ENCODE results near the gene CLDN20. TPM values are rescaled to one million over a fixed set of nuclear protein-coding genes. Genes with fewer than 3 reads are reported as not detected.
A peak's percentile ranks its signal among the peaks of the same experiment; 100 is the strongest.
"Not testable (repeated sequence)": the region's sequence is repeated elsewhere in the genome, so short reads cannot be mapped to it uniquely, and the experiment has no call there.

The CLDN20 gene
- polyA plus RNA-seq, 2 of the 4 experiments (the other 2 are of a cell fraction) = not detected

DNA sequence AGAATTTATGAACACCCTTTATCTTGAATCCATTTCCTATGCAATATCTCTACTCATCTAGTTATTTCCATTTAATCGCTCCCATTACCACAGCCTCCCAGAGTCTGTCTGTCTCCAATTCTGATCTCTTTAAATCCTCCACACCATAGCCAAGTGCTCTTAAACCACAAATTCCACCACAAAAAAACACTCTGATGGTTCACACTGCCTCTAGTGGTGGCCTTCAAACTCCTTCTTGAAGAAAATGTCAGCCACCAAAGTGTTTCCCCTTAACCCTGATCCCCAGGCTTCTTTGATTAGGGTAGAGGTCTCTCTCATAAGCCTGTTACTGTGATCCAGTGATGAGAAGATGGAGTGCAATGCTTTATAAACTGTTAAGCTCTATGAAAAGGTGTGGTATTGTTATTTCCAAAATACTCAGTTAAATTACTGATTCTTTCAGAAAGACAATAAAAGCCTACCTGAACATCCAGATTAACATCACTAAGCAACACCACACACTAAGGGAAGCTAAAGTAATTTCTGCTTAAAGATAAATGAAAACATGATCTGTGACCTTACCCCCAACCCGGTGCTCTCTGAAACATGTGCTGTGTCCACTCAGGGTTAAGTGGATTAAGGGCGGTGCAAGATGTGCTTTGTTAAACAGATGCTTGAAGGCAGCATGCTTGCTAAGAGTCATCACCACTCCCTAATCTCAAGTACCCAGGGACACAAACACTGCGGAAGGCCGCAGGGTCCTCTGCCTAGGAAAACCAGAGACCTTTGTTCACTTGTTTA lies 4.5 kb downstream of the CLDN20 start:
- ATAC-seq (peak in 1 of 2 experiments; percentile 59; a peak in 2 of 6 replicates), DNase-seq (ENCODE audit: low read depth in 1 of 2, low spot score in 1 of 2) (peak in 1 of 2 experiments; percentile 47)
- POLR2A ChIA-PET, H3K4me3 ChIP-seq, H3K9me3 ChIP-seq, H3K27ac ChIP-seq, FAIRE-seq, H3K4me1 ChIP-seq, H3K4me2 ChIP-seq: not testable (repeated sequence)
- WGBS (ENCODE audit: missing lambda C conversion rate) = 82% methylated on average over 4 of the region's 5 CpGs
- TF ChIP-seq RAD21 (conservative IDR thresholded peaks at IDR 0.05 in 1 of 2, IDR thresholded peaks at IDR 0.05 in 1 of 2) (peak in 1 of 2 experiments; percentile 37; a peak in 2 of 5 replicates), CTCF (IDR thresholded peaks at IDR 0.05) (peak; percentile 31; the same call in 2 of the 3 replicates)
- CTCF ChIA-PET = interaction anchor here (1.0 to 1.5 kb wide), 3 partner anchors 9 to 31 kb away, joined by 3 read pairs; no protein-coding TSS in a partner anchor

DNA sequence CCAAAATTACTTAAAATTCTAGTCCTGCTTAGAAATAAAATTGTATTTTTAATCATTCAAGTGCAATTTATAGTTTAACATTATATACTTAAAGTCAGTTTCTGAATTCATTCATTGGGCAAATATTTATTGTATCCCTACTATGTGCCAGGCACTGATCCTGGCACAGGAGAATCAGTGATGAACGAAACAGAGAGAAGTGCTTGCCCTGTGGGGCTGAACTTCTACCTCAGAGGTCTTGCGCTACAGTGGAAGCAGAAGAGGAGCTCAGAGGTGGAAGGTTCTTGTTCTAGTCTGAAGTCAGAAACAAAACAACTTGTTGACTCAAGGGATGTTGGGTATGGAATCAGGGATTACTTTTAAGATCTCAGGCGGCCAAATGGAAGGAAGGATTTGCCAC lies 6.0 kb downstream of the CLDN20 start:
- no peak overlapping the region for H3K27ac ChIP-seq
- peaks cover 17% of the 10 kb centered on the region for H3K4me1 ChIP-seq
- FAIRE-seq (no peak), ATAC-seq (no peak), DNase-seq (ENCODE audit: low read depth in 1 of 2, low spot score in 1 of 2) (no peak)
- ChIA-PET POLR2A (no interaction called here), CTCF (interaction anchor here (0.9 to 1.2 kb wide), 2 partner anchors 91 to 342 kb away, joined by 3 read pairs; no protein-coding TSS in a partner anchor)
- H3K4me2 ChIP-seq = no peak overlapping the region
- WGBS (ENCODE audit: missing lambda C conversion rate) = 58% methylated on average over 3 of the region's 3 CpGs
- no peak overlapping the region for H3K4me3 ChIP-seq
- TF ChIP-seq MYC (IDR thresholded peaks at IDR 0.05; ENCODE audit: borderline replicate concordance, low read length) (no peak), KDM1A (IDR thresholded peaks at IDR 0.05; ENCODE audit: low read depth) (no peak), CHD2 (IDR thresholded peaks at IDR 0.05; ENCODE audit: low read length, partially characterized antibody) (no peak), ESRRA (IDR thresholded peaks at IDR 0.05; ENCODE audit: borderline replicate concordance, low read length) (no peak), ZNF302 (CRISPR knock-in tag; IDR thresholded peaks at IDR 0.05) (no peak), ZC3H11A (IDR thresholded peaks at IDR 0.05) (no peak), EP300 (IDR thresholded peaks at IDR 0.05) (no peak), HOXB5 (CRISPR knock-in tag; IDR thresholded peaks at IDR 0.05) (no peak)
- H3K9me3 ChIP-seq = no peaks in the 10 kb centered on the region

DNA sequence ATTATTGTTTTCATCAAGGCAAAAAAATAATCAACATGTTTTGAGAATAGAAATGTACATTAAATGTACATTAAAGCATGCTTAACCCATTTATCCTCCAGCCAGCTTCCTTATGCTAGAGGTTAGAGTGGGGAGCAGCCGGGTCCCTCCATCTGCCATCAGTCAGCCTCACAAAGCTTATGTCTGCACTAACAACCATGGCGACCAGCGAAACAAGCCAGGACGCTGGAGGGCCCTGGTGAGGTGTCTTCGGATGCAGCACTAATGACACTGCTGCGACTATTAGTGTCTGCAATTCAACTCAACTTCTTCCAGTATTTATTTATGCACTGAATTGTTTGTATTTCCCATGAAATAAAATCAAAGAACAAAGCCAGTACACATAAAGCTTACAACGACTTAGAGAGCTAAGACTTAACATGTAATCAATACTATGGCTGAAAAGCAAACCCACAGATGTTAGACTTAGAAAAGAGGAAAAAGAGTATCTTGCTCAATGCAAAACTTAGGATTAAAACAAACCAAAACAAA lies 6.8 kb downstream of the CLDN20 start:
- ChIA-PET CTCF (interaction anchor here (0.9 kb wide), 1 partner anchor 92 kb away, joined by 3 read pairs; no protein-coding TSS in a partner anchor), POLR2A (no interaction called here)
- TF ChIP-seq ATOH8 (CRISPR knock-in tag; IDR thresholded peaks at IDR 0.05; ENCODE audit: low read depth) (no peak), CHD4 (IDR thresholded peaks at IDR 0.05; ENCODE audit: borderline replicate concordance) (no peak), PBX3 (IDR thresholded peaks at IDR 0.05) (no peak), TP53 (CRISPR knock-in tag; IDR thresholded peaks at IDR 0.05) (no peak), POLR2AphosphoS2 (conservative IDR thresholded peaks at IDR 0.05; ENCODE audit: low read length) (no peak), HDAC2 (IDR thresholded peaks at IDR 0.05) (no peak), CBX2 (IDR thresholded peaks at IDR 0.05; ENCODE audit: borderline replicate concordance, low read depth) (no peak), NPAS2 (CRISPR knock-in tag; IDR thresholded peaks at IDR 0.05; ENCODE audit: borderline replicate concordance) (no peak), FOSB (CRISPR knock-in tag; IDR thresholded peaks at IDR 0.05) (no peak), POLR2A (IDR thresholded peaks at IDR 0.05; ENCODE audit: low read length) (no peak), SMC3 (IDR thresholded peaks at IDR 0.05) (no peak), MAFK (IDR thresholded peaks at IDR 0.05; ENCODE audit: partially characterized antibody) (no peak), RNF2 (IDR thresholded peaks at IDR 0.05; ENCODE audit: borderline replicate concordance, low read depth) (no peak), KDM1A (IDR thresholded peaks at IDR 0.05; ENCODE audit: low read depth) (no peak), NR3C1 (IDR thresholded peaks at IDR 0.05) (no peak), JUN (IDR thresholded peaks at IDR 0.05) (no peak), RARB (CRISPR knock-in tag; IDR thresholded peaks at IDR 0.05) (no peak)
- TF ChIP-seq, protein P1, sequence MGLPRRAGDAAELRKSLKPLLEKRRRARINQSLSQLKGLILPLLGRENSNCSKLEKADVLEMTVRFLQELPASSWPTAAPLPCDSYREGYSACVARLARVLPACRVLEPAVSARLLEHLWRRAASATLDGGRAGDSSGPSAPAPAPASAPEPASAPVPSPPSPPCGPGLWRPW (IDR thresholded peaks at IDR 0.05) = no peak
- Histone ChIP-seq H3K27ac (no peak overlapping the region), H3K4me1 (peaks cover 17% of the 10 kb centered on the region), H3K4me2 (no peak overlapping the region), H3K9me3 (no peaks in the 10 kb centered on the region), H3K4me3 (no peak overlapping the region)
- no peak for ATAC-seq
- 88% methylated on average over 7 of the region's 7 CpGs for WGBS (ENCODE audit: missing lambda C conversion rate)
- DNase-seq (ENCODE audit: low read depth in 1 of 2, low spot score in 1 of 2) = no peak
- no peak for FAIRE-seq
